IPS-20b (cell line): ENCODE data around the gene P3H2.

Experiments used
- H3K27ac ChIP-seq: one replicate; pipeline ENCODE4 v1.5.1; 2013; ENCODE audit warnings: low read length
- H3K27me3 ChIP-seq: 2 replicates; pipeline ENCODE4 v1.6.1; 2013; ENCODE audit warnings: mild to moderate bottlenecking, low read length, inconsistent platforms; ENCODE audit not compliant: insufficient read depth
- H3K36me3 ChIP-seq: 2 replicates; pipeline ENCODE4 v1.6.1; 2013; ENCODE audit warnings: low read depth, mild to moderate bottlenecking, inconsistent platforms, low read length, moderate library complexity; ENCODE audit not compliant: insufficient read depth
- H3K4me1 ChIP-seq: 2 replicates; pipeline ENCODE4 v1.6.1; 2013; ENCODE audit warnings: mild to moderate bottlenecking, control low read depth, inconsistent platforms, low read length, moderate library complexity; ENCODE audit not compliant: insufficient read depth
- H3K4me3 ChIP-seq: 2 replicates; pipeline ENCODE4 v1.5.1; 2013; ENCODE audit warnings: mild to moderate bottlenecking, low read length, inconsistent platforms
- H3K9ac ChIP-seq: 2 replicates; pipeline ENCODE4 v1.6.1; 2013; ENCODE audit warnings: low read depth, mild to moderate bottlenecking, inconsistent platforms, low read length, moderate library complexity
- H3K9me3 ChIP-seq: 2 replicates; pipeline ENCODE4 v1.6.1; 2013; ENCODE audit warnings: mild to moderate bottlenecking, low read depth, low read length, inconsistent platforms; ENCODE audit not compliant: insufficient read depth

Gene P3H2

GRCh38 chr3:189927975-189928895 lies 192.5 kb downstream of the P3H2 start:
- Histone ChIP-seq H3K9ac (no peak overlapping the region), H3K27me3 (no peaks in the 10 kb centered on the region), H3K27ac (no peak overlapping the region), H3K4me1 (peaks cover 5% of the 10 kb centered on the region; the same call in 1 of the 2 replicates), H3K4me3 (no peak overlapping the region), H3K9me3 (no peaks in the 10 kb centered on the region), H3K36me3 (no peaks in the 10 kb centered on the region)

- Histone ChIP-seq H3K9me3 (no peaks in the 10 kb centered on the region), H3K27ac (no peak overlapping the region), H3K4me3 (no peak overlapping the region), H3K4me1 (peaks cover 6% of the 10 kb centered on the region; the same call in 1 of the 2 replicates), H3K27me3 (no peaks in the 10 kb centered on the region), H3K9ac (no peak overlapping the region), H3K36me3 (no peaks in the 10 kb centered on the region)
These were observed 198.9 kb downstream of the P3H2 start for GRCh38 chr3:189921770-189922169.

- no peaks in the 10 kb centered on the region for H3K36me3 ChIP-seq
- no peak overlapping the region for H3K4me3 ChIP-seq
- no peaks in the 10 kb centered on the region for H3K9me3 ChIP-seq
- no peaks in the 10 kb centered on the region for H3K27me3 ChIP-seq
- H3K9ac ChIP-seq: no peak overlapping the region
- H3K4me1 ChIP-seq: peaks cover 6% of the 10 kb centered on the region; the same call in 1 of the 2 replicates
- H3K27ac ChIP-seq: no peak overlapping the region
These were observed 205.9 kb downstream of the P3H2 start for GRCh38 chr3:189914799-189915198.

GRCh38 chr3:189911001-189911400 lies 209.7 kb downstream of the P3H2 start:
- Histone ChIP-seq H3K9me3 (no peaks in the 10 kb centered on the region), H3K27ac (no peak overlapping the region), H3K9ac (no peak overlapping the region)

GRCh38 chr3:189909573-189909972 lies 211.1 kb downstream of the P3H2 start:
- Histone ChIP-seq H3K36me3 (no peaks in the 10 kb centered on the region), H3K4me1 (peaks cover 6% of the 10 kb centered on the region; the same call in 1 of the 2 replicates), H3K9me3 (no peaks in the 10 kb centered on the region), H3K9ac (no peak overlapping the region), H3K27me3 (no peaks in the 10 kb centered on the region), H3K4me3 (no peak overlapping the region), H3K27ac (no peak overlapping the region)

More at GRCh38 chr3:189911001-189911400, 209.7 kb downstream of the P3H2 start:
- no peak overlapping the region for H3K4me3 ChIP-seq
- H3K27me3 ChIP-seq: no peaks in the 10 kb centered on the region
- peaks cover 6% of the 10 kb centered on the region; the same call in 1 of the 2 replicates for H3K4me1 ChIP-seq
- H3K36me3 ChIP-seq: no peaks in the 10 kb centered on the region

- Histone ChIP-seq H3K9ac (no peak overlapping the region), H3K4me3 (no peak overlapping the region), H3K27ac (no peak overlapping the region)
These were observed 211.6 kb downstream of the P3H2 start for GRCh38 chr3:189909139-189909538.

GRCh38 chr3:189908646-189909045 lies 212.1 kb downstream of the P3H2 start:
- no peak overlapping the region for H3K27ac ChIP-seq
- no peaks in the 10 kb centered on the region for H3K36me3 ChIP-seq
- H3K27me3 ChIP-seq: no peaks in the 10 kb centered on the region
- no peak overlapping the region for H3K9ac ChIP-seq
- peaks cover 6% of the 10 kb centered on the region; the same call in 1 of the 2 replicates for H3K4me1 ChIP-seq
- no peaks in the 10 kb centered on the region for H3K9me3 ChIP-seq
- no peak overlapping the region for H3K4me3 ChIP-seq

More at GRCh38 chr3:189909139-189909538, 211.6 kb downstream of the P3H2 start:
- Histone ChIP-seq H3K27me3 (no peaks in the 10 kb centered on the region), H3K36me3 (no peaks in the 10 kb centered on the region), H3K4me1 (peaks cover 6% of the 10 kb centered on the region; the same call in 1 of the 2 replicates), H3K9me3 (no peaks in the 10 kb centered on the region)

- Histone ChIP-seq H3K27ac (no peak overlapping the region), H3K27me3 (no peaks in the 10 kb centered on the region), H3K36me3 (no peaks in the 10 kb centered on the region), H3K4me1 (peaks cover 9% of the 10 kb centered on the region; the same call in 1 of the 2 replicates), H3K4me3 (no peak overlapping the region), H3K9me3 (no peaks in the 10 kb centered on the region), H3K9ac (no peak overlapping the region)
These were observed 212.9 kb downstream of the P3H2 start for GRCh38 chr3:189907803-189908202.
